GM20000 (cell line): Measurements from ENCODE around the gene FAM237A.

Experiments
- DNase-seq: peaks from one replicate; pipeline ENCODE4 v3.0.0; 2012; ENCODE audit warnings: low spot score
- TF ChIP-seq, protein P1 (sequence below): IDR thresholded peaks from 2 replicates; pipeline ENCODE4 v1.5.1; 2012; ENCODE audit warnings: mild to moderate bottlenecking, control low read depth; ENCODE audit errors: extremely low read depth, missing control alignments

The FAM237A gene

GRCh38 chr2:206639636-206640035, 2.7 kb upstream of the FAM237A start:
- TF ChIP-seq, protein P1, sequence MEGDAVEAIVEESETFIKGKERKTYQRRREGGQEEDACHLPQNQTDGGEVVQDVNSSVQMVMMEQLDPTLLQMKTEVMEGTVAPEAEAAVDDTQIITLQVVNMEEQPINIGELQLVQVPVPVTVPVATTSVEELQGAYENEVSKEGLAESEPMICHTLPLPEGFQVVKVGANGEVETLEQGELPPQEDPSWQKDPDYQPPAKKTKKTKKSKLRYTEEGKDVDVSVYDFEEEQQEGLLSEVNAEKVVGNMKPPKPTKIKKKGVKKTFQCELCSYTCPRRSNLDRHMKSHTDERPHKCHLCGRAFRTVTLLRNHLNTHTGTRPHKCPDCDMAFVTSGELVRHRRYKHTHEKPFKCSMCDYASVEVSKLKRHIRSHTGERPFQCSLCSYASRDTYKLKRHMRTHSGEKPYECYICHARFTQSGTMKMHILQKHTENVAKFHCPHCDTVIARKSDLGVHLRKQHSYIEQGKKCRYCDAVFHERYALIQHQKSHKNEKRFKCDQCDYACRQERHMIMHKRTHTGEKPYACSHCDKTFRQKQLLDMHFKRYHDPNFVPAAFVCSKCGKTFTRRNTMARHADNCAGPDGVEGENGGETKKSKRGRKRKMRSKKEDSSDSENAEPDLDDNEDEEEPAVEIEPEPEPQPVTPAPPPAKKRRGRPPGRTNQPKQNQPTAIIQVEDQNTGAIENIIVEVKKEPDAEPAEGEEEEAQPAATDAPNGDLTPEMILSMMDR: no peak
- no peak for DNase-seq

GRCh38 chr2:206641226-206641625, 1.1 kb upstream of the FAM237A start:
- no peak for DNase-seq
- TF ChIP-seq, protein P1: no peak

GRCh38 chr2:206647985-206648384, 5.7 kb downstream of the FAM237A start:
- DNase-seq: no peak
- TF ChIP-seq, protein P1: no peak

DNA sequence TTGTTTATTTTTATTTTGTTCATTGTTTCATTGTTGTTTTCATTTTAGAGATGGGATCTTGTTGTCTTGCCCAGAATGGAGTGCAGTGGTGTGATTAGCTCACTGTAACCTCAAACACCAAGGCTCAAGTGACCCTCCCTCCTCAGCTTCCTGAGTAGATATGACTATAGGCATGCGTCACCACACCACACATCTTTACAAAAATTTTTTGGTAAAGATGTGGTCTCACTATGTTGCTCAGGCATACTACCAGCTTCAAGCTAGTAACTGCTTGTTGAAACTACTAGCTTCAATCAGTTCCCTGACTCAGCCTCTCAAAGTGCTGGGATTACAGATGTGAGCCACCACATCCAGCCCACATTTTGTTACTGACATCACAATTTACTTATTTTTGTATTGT, 14.8 kb downstream of the FAM237A start:
- TF ChIP-seq, protein P1: no peak
- DNase-seq: no peak

DNA sequence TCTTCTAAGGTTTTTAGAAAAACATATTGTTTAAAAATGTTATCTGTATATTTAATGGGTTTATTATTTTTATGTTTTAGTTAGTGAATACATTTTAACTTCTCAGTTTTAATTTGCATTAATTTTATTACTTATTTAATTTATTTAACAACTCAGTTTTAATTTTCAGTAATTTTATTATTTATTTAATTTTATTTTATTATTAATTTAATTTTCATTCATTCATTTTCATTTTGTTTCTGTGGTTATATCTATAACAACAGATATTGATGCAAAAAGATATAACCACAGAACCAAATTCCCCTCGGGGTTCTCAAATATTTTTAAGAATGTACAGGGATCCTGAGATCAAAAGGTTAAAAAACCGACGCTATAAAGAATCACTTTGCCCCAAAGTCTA, 23.0 kb downstream of the FAM237A start:
- TF ChIP-seq, protein P1: no peak
- no peak for DNase-seq

DNA sequence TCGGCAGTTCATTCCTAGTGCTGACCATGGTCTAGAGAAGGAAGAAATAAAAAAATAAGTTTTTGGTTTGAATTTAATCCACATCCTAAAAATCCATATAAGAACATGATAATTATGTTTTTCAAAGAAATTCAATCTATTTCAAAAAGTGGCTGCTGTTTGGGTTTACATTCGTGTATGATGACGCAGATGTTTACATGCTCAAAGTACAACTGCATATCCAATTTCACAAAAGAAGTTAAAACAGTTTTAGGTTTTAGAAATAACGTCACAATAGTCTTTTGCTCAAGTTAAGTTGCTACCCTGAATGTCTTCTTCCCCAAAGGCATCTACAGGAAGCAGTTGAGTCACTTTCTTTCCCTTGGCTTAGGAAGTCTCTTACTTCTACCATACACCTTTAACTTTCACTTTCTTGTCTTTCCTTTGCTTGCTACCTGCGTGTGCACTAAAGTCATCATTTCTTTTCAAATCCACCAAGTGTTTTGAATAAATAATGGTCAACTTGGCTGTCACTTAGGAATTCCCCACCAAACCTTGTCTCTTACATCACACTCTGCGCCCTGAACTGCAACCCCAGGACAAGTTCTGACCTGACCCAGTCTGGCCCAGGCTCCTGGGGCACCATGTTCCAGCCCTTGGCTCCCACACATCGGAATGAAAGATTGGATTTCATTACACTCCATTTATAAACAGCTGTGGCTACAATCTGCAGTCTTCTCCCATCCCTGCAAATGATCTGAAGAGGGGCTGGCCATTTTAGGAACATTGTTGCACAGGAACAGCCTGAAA, 28.4 kb downstream of the FAM237A start:
- DNase-seq: no peak
- TF ChIP-seq, protein P1: no peak

DNA sequence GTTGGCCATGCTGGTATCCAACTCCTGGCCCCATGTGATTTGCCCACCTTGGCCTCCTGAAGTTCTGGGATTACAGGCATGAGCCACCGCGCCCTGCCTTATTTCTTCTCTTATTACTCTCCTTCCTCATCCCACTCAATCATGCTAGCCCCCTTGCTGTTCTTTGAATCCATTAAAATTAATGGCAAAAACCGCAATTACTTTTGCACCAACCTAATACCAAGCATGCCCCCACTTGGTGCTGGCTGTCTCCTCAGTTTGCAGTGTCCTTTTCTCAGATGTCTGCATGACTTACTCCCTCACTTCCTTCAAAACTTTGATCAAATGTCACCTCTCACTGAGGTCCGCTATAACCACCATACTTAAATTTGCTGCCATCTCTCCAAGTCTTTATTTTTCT, 41.3 kb downstream of the FAM237A start:
- no peak for DNase-seq
- TF ChIP-seq, protein P1: no peak
